Hepatocyte (in vitro differentiated cells): ENCODE results near the gene RELCH. TPM values are rescaled to one million over a fixed set of nuclear protein-coding genes. Genes with fewer than 3 reads are reported as not detected.

Source experiments
- DNase-seq: peaks from one replicate; pipeline ENCODE4 v3.0.0-alpha.2; 2016; ENCODE audit warnings: low spot score
- H2AFZ ChIP-seq: fragments of 200-600 bp; sonication (generic); 2 replicates; pipeline ENCODE4 v1.6.0; 2016; ENCODE audit warnings: antibody characterized with exemption, mild to moderate bottlenecking
- H3K27ac ChIP-seq: fragments of 200-600 bp; sonication (generic); 2 replicates; pipeline ENCODE4 v1.5.1; 2016; ENCODE audit warnings: mild to moderate bottlenecking
- H3K27me3 ChIP-seq: fragments of 200-600 bp; sonication (generic); 2 replicates; pipeline ENCODE4 v1.6.1; 2016
- H3K36me3 ChIP-seq: fragments of 200-600 bp; sonication (generic); replicated peaks from 2 replicates; pipeline ENCODE4 v1.5.1; 2016; ENCODE audit warnings: low read depth; ENCODE audit not compliant: insufficient read depth
- H3K4me1 ChIP-seq: fragments of 200-600 bp; sonication (generic); 2 replicates; pipeline ENCODE4 v1.5.1; 2016; ENCODE audit warnings: mild to moderate bottlenecking, moderate library complexity; ENCODE audit not compliant: insufficient read depth
- H3K4me2 ChIP-seq: fragments of 200-600 bp; sonication (generic); 2 replicates; pipeline ENCODE4 v1.6.0; 2016
- H3K4me3 ChIP-seq: fragments of 200-600 bp; sonication (generic); 2 replicates; pipeline ENCODE4 v1.5.1; 2016; ENCODE audit warnings: mild to moderate bottlenecking
- H3K79me2 ChIP-seq: fragments of 200-600 bp; sonication (generic); 2 replicates; pipeline ENCODE4 v1.6.0; 2017; ENCODE audit warnings: mild to moderate bottlenecking
- H3K9me2 ChIP-seq: fragments of 200-600 bp; sonication (generic); replicated peaks from 2 replicates; pipeline ENCODE4 v1.6.0; 2017; ENCODE audit warnings: mild to moderate bottlenecking; ENCODE audit not compliant: insufficient read depth
- H3K9me3 ChIP-seq: fragments of 200-600 bp; sonication (generic); 2 replicates; pipeline ENCODE4 v1.5.1; 2016; ENCODE audit warnings: low read depth, mild to moderate bottlenecking
- H4K20me1 ChIP-seq: fragments of 200-600 bp; sonication (generic); 2 replicates; pipeline ENCODE4 v1.6.0; 2016; ENCODE audit warnings: mild to moderate bottlenecking; ENCODE audit not compliant: insufficient read depth, poor library complexity, severe bottlenecking
- CTCF ChIP-seq: fragments of 200-600 bp; sonication (generic); IDR thresholded peaks from 2 replicates; pipeline ENCODE4 v1.5.1; 2016; ENCODE audit warnings: antibody characterized with exemption, mild to moderate bottlenecking; ENCODE audit not compliant: poor library complexity
- EZH2 ChIP-seq: fragments of 200-600 bp; sonication (generic); IDR thresholded peaks from 2 replicates; pipeline ENCODE4 v1.6.1; 2016; ENCODE audit warnings: antibody characterized with exemption, mild to moderate bottlenecking, borderline replicate concordance
- EZH2phosphoT487 ChIP-seq: fragments of 200-600 bp; sonication (generic); IDR thresholded peaks from one replicate; pipeline ENCODE4 v1.6.1; 2018; ENCODE audit warnings: antibody characterized with exemption, mild to moderate bottlenecking, low read depth, moderate library complexity; ENCODE audit not compliant: unreplicated experiment, severe bottlenecking
- WGBS: methylation state at CpG from one replicate; pipeline ENCODE4 v1.1.6; 2016; ENCODE audit warnings: low lambda C conversion rate; ENCODE audit errors: missing lambda C conversion rate; 5-methylcytosine and 5-hydroxymethylcytosine counted together
- polyA plus RNA-seq: library from polyadenylated mRNA; unstranded; fragments of >200 nt; fragmentation: Nextera tagmentation; extraction: Ambion mirVana; gene quantifications from 2 replicates; pipeline ENCODE4 v1.2.1, GENCODE V29; 2016
- small RNA-seq: library from RNA; depleted of rRNA; stranded (forward); fragments of <200 nt; gene quantifications from one replicate; pipeline ENCODE3, GENCODE V24; 2014
- total RNA-seq: library from RNA; depleted of rRNA; stranded (reverse); fragments of >200 nt; gene quantifications from 2 replicates; pipeline ENCODE4 v1.2.3, GENCODE V29; 2014

RELCH gene
- total and polyA plus RNA-seq, 2 experiments from 2014 or later, result 8.3 to 45.8 TPM

DNA sequence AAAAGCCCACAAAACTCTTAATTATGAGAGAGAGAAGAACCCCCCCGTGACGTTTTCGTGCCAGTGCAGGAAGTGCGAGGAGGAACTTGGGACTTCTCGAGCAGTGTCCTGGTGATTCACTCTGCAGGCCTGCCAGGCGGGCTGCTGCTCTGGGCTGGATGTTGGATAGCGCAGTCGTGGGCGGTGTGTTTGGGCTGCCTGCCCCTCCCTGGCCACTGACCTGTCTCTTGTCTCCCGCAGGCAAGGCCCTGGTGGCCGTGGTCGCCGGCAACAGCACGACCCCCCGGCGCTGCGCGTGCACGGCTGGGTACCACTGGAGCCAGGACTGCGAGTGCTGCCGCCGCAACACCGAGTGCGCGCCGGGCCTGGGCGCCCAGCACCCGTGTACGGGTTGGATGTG, 167.1 kb downstream of the RELCH start:
- no peak overlapping the region for H2AFZ ChIP-seq
- no peak overlapping the region for H3K4me2 ChIP-seq
- no peak for DNase-seq
- no peaks in the 10 kb centered on the region for H3K79me2 ChIP-seq
- no peaks in the 10 kb centered on the region for H3K9me2 ChIP-seq
- no peaks in the 10 kb centered on the region for H3K4me1 ChIP-seq
- H3K27ac ChIP-seq, result no peak overlapping the region
- no peak for TF ChIP-seq EZH2
- no peak for TF ChIP-seq CTCF
- TF ChIP-seq EZH2phosphoT487, result no peak
- no peak overlapping the region for H3K4me3 ChIP-seq
- H4K20me1 ChIP-seq, result no peaks in the 10 kb centered on the region
- H3K27me3 ChIP-seq, result no peaks in the 10 kb centered on the region
- H3K36me3 ChIP-seq, result no peaks in the 10 kb centered on the region
- WGBS, result 93% methylated on average over 29 of the region's 29 CpGs
- no peaks in the 10 kb centered on the region for H3K9me3 ChIP-seq

DNA sequence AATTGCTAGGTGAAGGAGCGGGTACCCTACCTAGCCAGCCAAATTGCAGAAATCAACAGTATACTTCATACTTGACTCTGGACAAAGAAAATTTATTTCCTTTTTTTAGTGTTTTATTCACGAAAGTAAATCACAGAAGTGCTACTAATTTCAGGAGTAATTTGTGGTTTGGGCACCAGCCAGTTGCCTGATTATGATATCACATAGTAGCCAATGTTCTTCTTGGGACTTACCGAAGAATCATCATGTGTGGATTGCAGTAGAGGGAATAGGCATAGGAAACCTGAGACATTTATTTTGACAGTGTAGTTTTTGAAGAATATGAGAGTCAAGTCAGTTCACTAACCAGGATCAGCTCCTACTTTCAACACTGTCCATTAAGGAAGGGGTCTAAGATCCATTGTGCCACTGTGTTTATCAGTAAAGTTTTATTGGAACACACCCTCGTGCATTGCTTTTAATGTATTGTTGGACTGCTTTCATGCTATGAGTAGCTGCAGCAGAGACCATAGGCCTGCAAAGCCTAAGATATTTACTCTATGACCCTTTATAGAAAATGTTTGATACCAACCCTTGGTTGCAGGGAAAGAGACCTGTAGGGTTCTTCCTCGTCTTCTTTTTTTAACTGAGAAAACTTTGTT, 170.1 kb downstream of the RELCH start:
- Histone ChIP-seq H3K79me2 (no peaks in the 10 kb centered on the region), H3K36me3 (no peaks in the 10 kb centered on the region), H3K27ac (no peak overlapping the region), H3K4me2 (no peak overlapping the region), H3K9me2 (no peaks in the 10 kb centered on the region), H3K27me3 (no peaks in the 10 kb centered on the region), H2AFZ (no peak overlapping the region), H3K4me3 (no peak overlapping the region), H4K20me1 (no peaks in the 10 kb centered on the region), H3K4me1 (no peaks in the 10 kb centered on the region), H3K9me3 (no peaks in the 10 kb centered on the region)
- TF ChIP-seq EZH2phosphoT487, result no peak
- no peak for TF ChIP-seq EZH2
- no peak for TF ChIP-seq CTCF
- DNase-seq, result no peak
- 84% methylated on average over 5 of the region's 5 CpGs for WGBS

Small RNA genes within 50 kb of the gene (small RNA-seq; reads per million reads assigned to genes)
- not detected for gene RF00019

Other genes starting within 250 kb of the RELCH start
- gene PIGN, start 199 bp upstream of the RELCH start, total RNA-seq, result 42.9 and 49.2 TPM in 2 replicates
- gene PIGN, start 199 bp upstream of the RELCH start, polyA plus RNA-seq, result 18.9 and 25.2 TPM in 2 replicates
- 5.6 and 11.0 TPM in 2 replicates for gene TNFRSF11A, start 138.1 kb downstream of the RELCH start, total RNA-seq
- 2.1 and 4.1 TPM in 2 replicates for gene TNFRSF11A, start 138.1 kb downstream of the RELCH start, polyA plus RNA-seq